Testis (tissue), 2 donors: ENCODE measurements around the gene ALDOC.

Experiments used
- POLR2A ChIP-seq: fragments of 450-650 bp; IDR thresholded peaks from one replicate; pipeline ENCODE4 v1.6.1; 2017; ENCODE audit warnings: antibody characterized with exemption, mild to moderate bottlenecking, moderate library complexity
- TF ChIP-seq, protein P1 (sequence below), 3 experiments: fragments of 450-650 bp in 2 of 3; fragments of 200-600 bp in 1 of 3; sonication (generic) in 1 of 3; IDR thresholded peaks; one replicate each; pipeline ENCODE4 v1.5.1; 2016 to 2019; ENCODE audit warnings: antibody characterized with exemption in 3 of 3, mild to moderate bottlenecking in 2 of 3, moderate library complexity in 1 of 3

DNA sequence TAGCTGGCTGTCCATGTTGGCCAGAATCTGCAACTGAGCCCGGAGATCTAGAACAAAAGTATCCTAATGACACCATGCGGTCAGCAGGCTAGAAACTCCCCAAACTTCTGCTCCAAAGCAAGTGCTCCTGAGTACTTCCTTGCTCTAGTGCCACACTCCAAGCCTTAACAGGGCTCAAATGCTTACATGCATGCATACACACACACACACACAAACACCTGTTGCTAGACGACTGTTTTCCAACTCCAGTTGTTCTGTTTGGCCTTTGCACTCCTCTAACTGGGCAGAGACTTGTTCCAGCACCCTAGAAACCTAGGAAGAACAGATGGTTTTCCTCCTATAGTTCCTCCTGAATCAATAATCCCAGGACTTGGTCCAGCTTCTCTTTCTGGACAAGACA, 7.7 kb upstream of the ALDOC start:
- TF ChIP-seq, protein P1, sequence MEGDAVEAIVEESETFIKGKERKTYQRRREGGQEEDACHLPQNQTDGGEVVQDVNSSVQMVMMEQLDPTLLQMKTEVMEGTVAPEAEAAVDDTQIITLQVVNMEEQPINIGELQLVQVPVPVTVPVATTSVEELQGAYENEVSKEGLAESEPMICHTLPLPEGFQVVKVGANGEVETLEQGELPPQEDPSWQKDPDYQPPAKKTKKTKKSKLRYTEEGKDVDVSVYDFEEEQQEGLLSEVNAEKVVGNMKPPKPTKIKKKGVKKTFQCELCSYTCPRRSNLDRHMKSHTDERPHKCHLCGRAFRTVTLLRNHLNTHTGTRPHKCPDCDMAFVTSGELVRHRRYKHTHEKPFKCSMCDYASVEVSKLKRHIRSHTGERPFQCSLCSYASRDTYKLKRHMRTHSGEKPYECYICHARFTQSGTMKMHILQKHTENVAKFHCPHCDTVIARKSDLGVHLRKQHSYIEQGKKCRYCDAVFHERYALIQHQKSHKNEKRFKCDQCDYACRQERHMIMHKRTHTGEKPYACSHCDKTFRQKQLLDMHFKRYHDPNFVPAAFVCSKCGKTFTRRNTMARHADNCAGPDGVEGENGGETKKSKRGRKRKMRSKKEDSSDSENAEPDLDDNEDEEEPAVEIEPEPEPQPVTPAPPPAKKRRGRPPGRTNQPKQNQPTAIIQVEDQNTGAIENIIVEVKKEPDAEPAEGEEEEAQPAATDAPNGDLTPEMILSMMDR (IDR thresholded peaks at IDR 0.05) = no peak
- no peak for TF ChIP-seq POLR2A
